BJ (cell line): Measurements from ENCODE around the gene TTLL10. TPM values are rescaled to one million over a fixed set of nuclear protein-coding genes. Genes with fewer than 3 reads are reported as not detected.

Source experiments
- CTCF ChIA-PET: fragments of 350-600 bp; formaldehyde crosslinking; extraction: SDS; loops from one replicate; lab custom pipeline; 2021; ENCODE audit warnings: antibody characterized with exemption, inconsistent platforms; lab: Yijun Ruan, JAX
- POLR2A ChIA-PET: fragments of 300-600 bp; sonication (Branson Sonifier 250); formaldehyde crosslinking; extraction: SDS; loops from one replicate; lab custom pipeline; 2021; ENCODE audit warnings: antibody characterized with exemption; lab: Charles Lee
- DNase-seq: peaks from one replicate; pipeline ENCODE4 v3.0.0-alpha.2; 2011; ENCODE audit warnings: low read depth
- H3K27me3 ChIP-seq: 2 replicates; pipeline ENCODE4 v1.6.0; 2011; ENCODE audit warnings: low read length; ENCODE audit not compliant: control insufficient read depth, insufficient read depth
- H3K36me3 ChIP-seq: 2 replicates; pipeline ENCODE4 v1.5.1; 2011; ENCODE audit warnings: low read length; ENCODE audit not compliant: control insufficient read depth, insufficient read depth
- H3K4me3 ChIP-seq: 2 replicates; pipeline ENCODE4 v1.5.1; 2011; ENCODE audit warnings: low read depth, mild to moderate bottlenecking, control low read depth, low read length
- CTCF ChIP-seq: IDR thresholded peaks from 2 replicates; pipeline ENCODE4 v1.5.1; 2011; ENCODE audit warnings: low read depth, mild to moderate bottlenecking, control low read depth, inconsistent platforms, low read length, moderate library complexity; ENCODE audit not compliant: insufficient read depth
- polyA plus RNA-seq: library from polyadenylated mRNA; depleted of rRNA; stranded (reverse); fragments of >200 nt; gene quantifications from 2 replicates; pipeline ENCODE4 v1.2.3, GENCODE V29; 2011

Gene TTLL10
- polyA plus RNA-seq, 1 experiment, result not detected

DNA sequence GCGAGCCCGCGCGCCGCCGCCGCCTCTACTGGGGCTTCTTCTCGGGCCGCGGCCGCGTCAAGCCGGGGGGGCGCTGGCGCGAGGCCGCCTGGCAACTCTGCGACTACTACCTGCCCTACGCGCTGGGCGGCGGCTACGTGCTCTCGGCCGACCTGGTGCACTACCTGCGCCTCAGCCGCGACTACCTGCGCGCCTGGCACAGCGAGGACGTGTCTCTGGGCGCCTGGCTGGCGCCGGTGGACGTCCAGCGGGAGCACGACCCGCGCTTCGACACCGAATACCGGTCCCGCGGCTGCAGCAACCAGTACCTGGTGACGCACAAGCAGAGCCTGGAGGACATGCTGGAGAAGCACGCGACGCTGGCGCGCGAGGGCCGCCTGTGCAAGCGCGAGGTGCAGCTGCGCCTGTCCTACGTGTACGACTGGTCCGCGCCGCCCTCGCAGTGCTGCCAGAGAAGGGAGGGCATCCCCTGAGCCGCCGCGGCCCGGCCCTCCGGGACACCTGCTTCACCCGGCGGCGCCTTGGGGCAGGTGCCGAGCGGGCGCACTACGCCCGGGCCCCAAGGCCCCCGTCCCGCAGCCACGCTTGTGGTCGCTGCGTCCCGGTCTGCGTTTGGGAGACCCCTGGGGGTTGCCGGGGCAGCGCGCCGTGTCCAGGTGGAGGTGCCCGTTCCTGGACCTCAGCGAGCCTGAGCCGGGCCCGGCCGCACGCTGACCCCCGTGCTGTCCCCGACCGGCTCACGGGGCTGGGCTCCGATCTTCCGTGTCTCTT lies 59.3 kb downstream of the TTLL10 start:
- Histone ChIP-seq H3K4me3 (peak overlapping the region; percentile 33; the same call in 1 of the 2 replicates), H3K27me3 (no peaks in the 10 kb centered on the region), H3K36me3 (peaks cover 12% of the 10 kb centered on the region)
- ChIA-PET POLR2A (no interaction called here), CTCF (no interaction called here)
- DNase-seq, result no peak
- no peak for TF ChIP-seq CTCF

GRCh38 chr1:1233567-1233892 lies 59.9 kb downstream of the TTLL10 start:
- POLR2A ChIA-PET, result no interaction called here
- Histone ChIP-seq H3K4me3 (no peak overlapping the region), H3K36me3 (peaks cover 7% of the 10 kb centered on the region), H3K27me3 (no peaks in the 10 kb centered on the region)
- CTCF ChIA-PET, result interaction anchor here (0.5 to 1.3 kb wide), 2 partner anchors 39 to 111 kb away, joined by 3 to 4 read pairs; no protein-coding TSS in a partner anchor
- DNase-seq, result no peak
- TF ChIP-seq CTCF, result no peak

DNA sequence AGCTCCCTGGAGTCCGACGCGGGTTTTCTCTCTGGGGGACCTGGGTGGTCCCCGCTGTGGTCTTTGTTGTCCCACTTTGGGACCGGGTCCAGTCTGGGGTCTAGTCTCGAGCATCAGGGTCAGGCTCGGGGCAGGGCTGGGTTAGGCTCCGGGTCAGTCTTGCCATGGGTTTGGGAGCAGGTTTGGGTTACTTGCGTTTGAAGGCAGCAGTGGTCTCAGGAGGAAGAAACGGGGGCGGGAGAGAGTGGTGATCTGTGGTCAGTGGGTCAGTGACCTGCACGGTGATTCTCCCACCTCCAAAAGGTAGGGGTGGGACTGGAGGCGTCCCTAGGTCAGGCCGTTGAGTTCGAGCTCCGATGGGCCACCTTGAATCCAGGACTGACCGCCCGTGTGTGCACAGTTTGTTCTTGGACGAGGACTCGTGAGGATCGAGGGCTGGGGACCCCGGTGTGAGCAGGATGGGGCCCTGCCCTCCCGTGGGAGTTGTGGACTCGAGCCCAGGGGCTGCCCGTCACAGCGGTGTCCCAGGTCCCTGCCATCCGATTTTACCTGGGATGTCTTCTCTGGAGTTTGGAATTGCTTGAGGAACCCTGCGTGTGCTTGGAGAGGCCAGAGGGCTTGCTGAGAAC lies 60.6 kb downstream of the TTLL10 start:
- H3K36me3 ChIP-seq, result peaks cover 5% of the 10 kb centered on the region
- H3K27me3 ChIP-seq, result no peaks in the 10 kb centered on the region
- DNase-seq, result no peak
- TF ChIP-seq CTCF, result no peak
- no peak overlapping the region for H3K4me3 ChIP-seq
- POLR2A ChIA-PET, result no interaction called here
- CTCF ChIA-PET, result interaction anchor here (0.5 to 1.3 kb wide), 2 partner anchors 38 to 112 kb away, joined by 3 to 4 read pairs; no protein-coding TSS in a partner anchor

DNA sequence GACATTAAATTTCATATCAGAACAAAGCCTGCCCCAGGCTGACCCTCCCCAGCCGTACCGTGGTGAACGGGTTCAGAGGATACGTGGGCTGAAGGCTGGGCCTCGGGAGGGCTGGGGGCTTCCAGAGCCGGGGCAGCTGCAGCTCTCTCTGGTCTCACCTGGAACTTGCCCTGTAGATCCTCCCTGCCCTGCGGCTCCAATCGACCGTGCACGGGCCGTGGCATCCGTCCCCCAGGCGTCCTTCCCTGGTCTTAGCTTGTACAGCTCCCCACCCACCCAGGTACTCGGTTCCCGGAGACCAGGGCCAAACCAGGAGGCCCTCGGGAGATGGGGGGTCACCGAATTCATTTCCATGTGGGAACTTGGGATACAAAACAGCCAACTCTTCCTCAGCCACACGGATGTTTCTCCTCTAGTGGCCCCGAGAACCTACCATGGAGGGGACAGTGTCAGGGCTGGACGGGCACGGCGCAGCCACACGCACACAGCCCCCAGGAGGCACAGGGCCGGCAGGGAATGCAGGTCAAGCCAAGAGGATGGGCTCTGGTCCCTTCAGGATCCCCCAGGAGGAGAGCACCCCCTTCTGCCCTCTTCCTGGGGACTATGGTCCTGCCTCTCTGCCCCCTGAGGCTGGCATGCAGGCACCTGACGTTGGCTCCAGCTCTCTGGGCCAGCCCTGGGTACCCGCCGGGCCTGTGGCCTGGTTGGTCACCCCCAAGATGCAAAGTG lies 61.5 kb downstream of the TTLL10 start:
- POLR2A ChIA-PET, result no interaction called here
- CTCF ChIA-PET, result interaction anchor here (1.3 to 1.6 kb wide), 2 partner anchors 112 to 113 kb away, joined by 4 to 5 read pairs; no protein-coding TSS in a partner anchor
- no peak overlapping the region for H3K4me3 ChIP-seq
- peaks cover 2% of the 10 kb centered on the region for H3K36me3 ChIP-seq
- DNase-seq, result no peak
- no peak for TF ChIP-seq CTCF
- H3K27me3 ChIP-seq, result no peaks in the 10 kb centered on the region
